MM.1S (cell line): ENCODE results near the gene LMNA.

Source experiments
- DNase-seq: peaks from one replicate; pipeline ENCODE4 v3.0.0-alpha.2; 2015
- H2AFZ ChIP-seq: fragments of 300-600 bp; sonication (generic); 2 replicates; pipeline ENCODE4 v1.6.0; 2016; ENCODE audit warnings: antibody characterized with exemption, low read length
- H3F3A ChIP-seq: fragments of 300-600 bp; sonication (generic); 2 replicates; pipeline ENCODE4 v1.6.1; 2016; ENCODE audit warnings: mild to moderate bottlenecking, antibody characterized with exemption, low read length, moderate library complexity, mixed read lengths; ENCODE audit not compliant: insufficient read depth
- H3K27ac ChIP-seq: fragments of 300-600 bp; sonication (generic); 2 replicates; pipeline ENCODE4 v1.5.1; 2016; ENCODE audit warnings: mild to moderate bottlenecking, low read length
- H3K27me3 ChIP-seq: fragments of 300-600 bp; sonication (generic); replicated peaks from 2 replicates; pipeline ENCODE4 v1.6.0; 2016; ENCODE audit warnings: low read length; ENCODE audit not compliant: insufficient read depth
- H3K36me3 ChIP-seq: fragments of 300-600 bp; sonication (generic); replicated peaks from 2 replicates; pipeline ENCODE4 v1.6.1; 2016; ENCODE audit warnings: mild to moderate bottlenecking, low read length, mixed read lengths; ENCODE audit not compliant: insufficient read depth
- H3K4me1 ChIP-seq: fragments of 300-600 bp; sonication (generic); 2 replicates; pipeline ENCODE4 v1.6.1; 2016; ENCODE audit warnings: low read length, mixed read lengths
- H3K4me2 ChIP-seq: fragments of 300-600 bp; sonication (generic); 2 replicates; pipeline ENCODE4 v1.6.0; 2016; ENCODE audit warnings: low read depth, low read length
- H3K4me3 ChIP-seq: fragments of 300-600 bp; sonication (generic); 2 replicates; pipeline ENCODE4 v1.5.1; 2016; ENCODE audit warnings: low read length, mixed read lengths
- H3K79me2 ChIP-seq: fragments of 300-600 bp; sonication (generic); 2 replicates; pipeline ENCODE4 v1.6.1; 2016; ENCODE audit warnings: mixed run types, low read length, mixed read lengths
- H3K9ac ChIP-seq: fragments of 300-600 bp; sonication (generic); 2 replicates; pipeline ENCODE4 v1.6.1; 2016; ENCODE audit warnings: low read length, mixed read lengths
- H3K9me2 ChIP-seq: fragments of 300-600 bp; sonication (generic); replicated peaks from 2 replicates; pipeline ENCODE4 v1.6.1; 2016; ENCODE audit warnings: mild to moderate bottlenecking, low read length, mixed read lengths; ENCODE audit not compliant: insufficient read depth
- H3K9me3 ChIP-seq: fragments of 300-600 bp; sonication (generic); replicated peaks from 2 replicates; pipeline ENCODE4 v1.6.1; 2016; ENCODE audit warnings: mild to moderate bottlenecking, low read length, mixed read lengths; ENCODE audit not compliant: insufficient read depth
- H4K20me1 ChIP-seq: fragments of 300-600 bp; sonication (generic); 2 replicates; pipeline ENCODE4 v1.6.1; 2016; ENCODE audit warnings: mild to moderate bottlenecking, low read length, moderate library complexity, mixed read lengths; ENCODE audit not compliant: insufficient read depth
- CTCF ChIP-seq: fragments of 300-600 bp; sonication (generic); IDR thresholded peaks from 2 replicates; pipeline ENCODE4 v1.5.1; 2016; ENCODE audit warnings: antibody characterized with exemption, low read length, mixed read lengths
- EZH2 ChIP-seq: fragments of 300-600 bp; sonication (generic); optimal IDR thresholded peaks from 2 replicates; pipeline ENCODE3; 2017; ENCODE audit warnings: low read depth, mild to moderate bottlenecking, antibody characterized with exemption, low read length, mixed read lengths
- EZH2phosphoT487 ChIP-seq: fragments of 300-600 bp; sonication (generic); IDR thresholded peaks from 2 replicates; pipeline ENCODE4 v1.6.1; 2018; ENCODE audit warnings: antibody characterized with exemption, low read length

The LMNA gene

GRCh38 chr1:156104861-156105832 lies 9.4 kb upstream of the LMNA start:
- H2AFZ ChIP-seq = peak overlapping the region; percentile 79
- DNase-seq = no peak

GRCh38 chr1:156106624-156107488 lies 7.7 kb upstream of the LMNA start:
- H3K36me3 ChIP-seq = no peaks in the 10 kb centered on the region
- H3F3A ChIP-seq = peaks cover 17% of the 10 kb centered on the region; the same call in 1 of the 2 replicates
- H3K9me3 ChIP-seq = no peaks in the 10 kb centered on the region
- no peaks in the 10 kb centered on the region for H3K27me3 ChIP-seq
- peak overlapping the region; percentile 67 for H3K4me2 ChIP-seq
- H3K9ac ChIP-seq = peak overlapping the region; percentile 90
- H3K27ac ChIP-seq = peak overlapping the region; percentile 82
- no peak for DNase-seq
- no peaks in the 10 kb centered on the region for H3K9me2 ChIP-seq
- H3K4me1 ChIP-seq = peaks cover 17% of the 10 kb centered on the region
- no peaks in the 10 kb centered on the region for H4K20me1 ChIP-seq
- H2AFZ ChIP-seq = peak overlapping the region; percentile 79
- H3K79me2 ChIP-seq = no peaks in the 10 kb centered on the region
- H3K4me3 ChIP-seq = peak overlapping the region; percentile 30; the same call in 1 of the 2 replicates
- TF ChIP-seq EZH2 (no peak), EZH2phosphoT487 (no peak), CTCF (no peak)

More at GRCh38 chr1:156104861-156105832, 9.4 kb upstream of the LMNA start:
- TF ChIP-seq CTCF (no peak), EZH2 (no peak), EZH2phosphoT487 (no peak)
- peaks cover 17% of the 10 kb centered on the region; the same call in 1 of the 2 replicates for H3F3A ChIP-seq
- peaks cover 17% of the 10 kb centered on the region for H3K4me1 ChIP-seq
- no peaks in the 10 kb centered on the region for H4K20me1 ChIP-seq
- peak overlapping the region; percentile 68 for H3K4me3 ChIP-seq
- peak overlapping the region; percentile 82; the same call in 1 of the 2 replicates for H3K27ac ChIP-seq
- no peaks in the 10 kb centered on the region for H3K9me3 ChIP-seq
- H3K27me3 ChIP-seq = no peaks in the 10 kb centered on the region
- H3K36me3 ChIP-seq = no peaks in the 10 kb centered on the region
- H3K4me2 ChIP-seq = peak overlapping the region; percentile 96
- H3K9me2 ChIP-seq = no peaks in the 10 kb centered on the region
- no peaks in the 10 kb centered on the region for H3K79me2 ChIP-seq
- peak overlapping the region; percentile 90 for H3K9ac ChIP-seq

DNA sequence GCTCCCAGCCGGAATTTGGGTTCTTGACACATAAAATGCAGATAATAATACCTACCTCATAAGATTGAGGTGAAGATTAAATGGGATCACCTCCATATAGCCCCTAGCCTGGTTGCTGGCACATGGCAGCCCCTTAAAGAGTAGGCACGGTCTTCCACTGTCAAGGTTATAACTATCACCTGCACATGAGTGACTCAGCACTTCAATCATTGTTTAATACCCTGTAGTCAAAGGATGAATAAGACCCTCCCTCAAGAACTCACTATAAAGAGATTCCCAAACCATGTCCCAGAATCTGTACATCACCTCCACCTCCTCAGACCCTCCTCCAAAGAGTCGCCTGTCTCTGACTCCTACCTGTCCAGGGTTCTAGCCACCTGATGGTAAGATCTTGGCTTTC lies 6.5 kb upstream of the LMNA start:
- H3K79me2 ChIP-seq = no peaks in the 10 kb centered on the region
- no peak overlapping the region for H3K4me3 ChIP-seq
- H3K9me2 ChIP-seq = no peaks in the 10 kb centered on the region
- H3K27ac ChIP-seq = no peak overlapping the region
- no peak overlapping the region for H3K4me2 ChIP-seq
- H3K4me1 ChIP-seq = peaks cover 17% of the 10 kb centered on the region
- TF ChIP-seq CTCF (no peak), EZH2phosphoT487 (no peak), EZH2 (no peak)
- no peaks in the 10 kb centered on the region for H3K27me3 ChIP-seq
- no peaks in the 10 kb centered on the region for H3K36me3 ChIP-seq
- H3F3A ChIP-seq = peaks cover 17% of the 10 kb centered on the region; the same call in 1 of the 2 replicates
- H3K9me3 ChIP-seq = no peaks in the 10 kb centered on the region
- no peak overlapping the region for H2AFZ ChIP-seq
- no peak for DNase-seq
- no peaks in the 10 kb centered on the region for H4K20me1 ChIP-seq
- H3K9ac ChIP-seq = no peak overlapping the region
